ENCODE measurements around the gene ELOVL2.

Gene ELOVL2

GRCh38 chr6:10979603-10980002, 64.5 kb downstream of the ELOVL2 start:
- no peak for TF ChIP-seq CTCF (IDR thresholded peaks at IDR 0.05; ENCODE audit: extremely low read depth, insufficient read depth, missing control alignments)
- no peak for DNase-seq (ENCODE audit: low spot score)
- in situ Hi-C loops (cut with MboI; ENCODE audit: low pct_unique_long_range_greater_than_20kb, low sequenced_read_pairs, unreplicated experiment) = no loop called here

- in situ Hi-C loops (cut with MboI; ENCODE audit: low pct_unique_long_range_greater_than_20kb, low sequenced_read_pairs, unreplicated experiment) = no loop called here
- DNase-seq (ENCODE audit: low spot score) = no peak
- no peak for TF ChIP-seq CTCF (IDR thresholded peaks at IDR 0.05; ENCODE audit: extremely low read depth, insufficient read depth, missing control alignments)
These were observed 66.7 kb downstream of the ELOVL2 start for GRCh38 chr6:10977231-10977968.

GRCh38 chr6:10976571-10976970, 67.5 kb downstream of the ELOVL2 start:
- in situ Hi-C loops (cut with MboI; ENCODE audit: low pct_unique_long_range_greater_than_20kb, low sequenced_read_pairs, unreplicated experiment) = no loop called here
- TF ChIP-seq CTCF (IDR thresholded peaks at IDR 0.05; ENCODE audit: extremely low read depth, insufficient read depth, missing control alignments) = no peak

GRCh38 chr6:10972196-10972595, 71.9 kb downstream of the ELOVL2 start:
- in situ Hi-C loops (cut with MboI; ENCODE audit: low pct_unique_long_range_greater_than_20kb, low sequenced_read_pairs, unreplicated experiment) = loop anchor here (25.0 kb wide), 1 partner anchor 515 kb away; no protein-coding TSS in a partner anchor
- DNase-seq (ENCODE audit: low spot score) = no peak
- TF ChIP-seq CTCF (IDR thresholded peaks at IDR 0.05; ENCODE audit: extremely low read depth, insufficient read depth, missing control alignments) = no peak

More at GRCh38 chr6:10976571-10976970, 67.5 kb downstream of the ELOVL2 start:
- DNase-seq (ENCODE audit: low spot score) = no peak

GRCh38 chr6:10970731-10971130, 73.4 kb downstream of the ELOVL2 start:
- DNase-seq (ENCODE audit: low spot score) = no peak
- TF ChIP-seq CTCF (IDR thresholded peaks at IDR 0.05; ENCODE audit: extremely low read depth, insufficient read depth, missing control alignments) = no peak
- in situ Hi-C loops (cut with MboI; ENCODE audit: low pct_unique_long_range_greater_than_20kb, low sequenced_read_pairs, unreplicated experiment) = loop anchor here (25.0 kb wide), 1 partner anchor 517 kb away; no protein-coding TSS in a partner anchor

GRCh38 chr6:10968776-10969175, 75.3 kb downstream of the ELOVL2 start:
- in situ Hi-C loops (cut with MboI; ENCODE audit: low pct_unique_long_range_greater_than_20kb, low sequenced_read_pairs, unreplicated experiment) = loop anchor here (25.0 kb wide), 1 partner anchor 519 kb away; no protein-coding TSS in a partner anchor
- no peak for TF ChIP-seq CTCF (IDR thresholded peaks at IDR 0.05; ENCODE audit: extremely low read depth, insufficient read depth, missing control alignments)
- no peak for DNase-seq (ENCODE audit: low spot score)
